Measurements from ENCODE around the gene OR5H2.

Gene OR5H2

DNA sequence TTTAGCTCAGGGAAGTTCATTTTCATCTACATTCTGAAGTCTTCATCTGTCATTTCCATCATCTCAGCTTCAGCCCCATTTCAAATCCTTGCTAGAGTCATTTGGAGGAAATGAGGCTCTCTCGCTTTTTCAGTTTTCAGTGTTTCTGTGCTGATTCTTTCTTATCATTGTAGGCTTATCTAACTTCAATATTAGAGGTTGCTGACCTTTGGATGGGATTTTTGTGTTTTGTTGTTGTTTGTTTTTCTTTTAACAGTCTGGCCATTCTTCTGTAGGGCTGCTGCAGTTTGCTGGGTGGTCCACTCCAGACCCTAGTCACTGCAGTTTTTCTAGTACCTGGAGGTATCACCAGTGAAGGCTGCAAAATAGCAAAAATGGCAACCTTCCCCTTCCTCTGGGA is 8.6 kb downstream of the OR5H2 start:
- Histone ChIP-seq H3K4me1 (ENCODE audit: control insufficient read depth, insufficient read depth, low read length) (no peaks in the 10 kb centered on the region), H3K36me3 (ENCODE audit: control insufficient read depth, insufficient read depth, low read length) (no peaks in the 10 kb centered on the region), H3K4me3 (ENCODE audit: low read length) (no peak overlapping the region), H3K27me3 (ENCODE audit: control insufficient read depth, insufficient read depth, low read length) (no peaks in the 10 kb centered on the region), H3K9ac (ENCODE audit: low read length) (no peak overlapping the region), H3K27ac (ENCODE audit: low read depth, low read length) (no peak overlapping the region)

DNA sequence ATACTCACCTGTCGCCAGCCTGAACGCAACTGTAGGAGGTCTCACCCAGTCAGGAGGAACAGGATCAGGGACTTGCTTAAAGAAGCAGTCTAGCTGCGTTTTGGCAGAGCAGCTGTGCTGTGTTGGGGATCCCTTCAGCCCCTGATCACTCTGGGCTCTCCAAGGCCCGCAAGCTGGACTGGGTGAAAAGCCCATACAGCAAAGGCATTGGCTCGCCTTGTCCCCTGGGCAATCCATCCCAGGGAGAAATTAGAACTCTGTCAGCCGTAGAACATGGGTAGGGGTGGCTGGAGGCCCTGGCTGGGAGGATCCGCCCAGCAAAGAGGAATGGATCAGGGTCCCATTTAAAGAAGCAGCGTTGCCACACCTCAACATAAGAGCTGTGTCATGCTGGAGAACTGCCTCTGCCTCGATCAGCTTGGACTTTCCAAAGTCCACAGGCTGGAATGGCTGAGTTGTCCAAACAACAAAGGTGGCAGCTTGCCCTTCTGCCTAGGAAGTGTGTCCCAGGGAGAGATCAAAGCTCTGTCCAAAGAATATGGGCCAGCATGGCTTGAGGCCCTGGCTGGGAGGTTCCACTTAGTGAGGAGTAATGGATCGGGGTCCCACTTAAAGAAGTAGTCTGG is 9.1 kb downstream of the OR5H2 start:
- H3K27ac ChIP-seq (ENCODE audit: low read depth, low read length) = no peak overlapping the region
- H3K9ac ChIP-seq (ENCODE audit: low read length) = no peak overlapping the region
- H3K36me3 ChIP-seq (ENCODE audit: control insufficient read depth, insufficient read depth, low read length) = no peaks in the 10 kb centered on the region
- no peaks in the 10 kb centered on the region for H3K4me1 ChIP-seq (ENCODE audit: control insufficient read depth, insufficient read depth, low read length)
- H3K27me3 ChIP-seq (ENCODE audit: control insufficient read depth, insufficient read depth, low read length) = no peaks in the 10 kb centered on the region
- no peak overlapping the region for H3K4me3 ChIP-seq (ENCODE audit: low read length)

DNA sequence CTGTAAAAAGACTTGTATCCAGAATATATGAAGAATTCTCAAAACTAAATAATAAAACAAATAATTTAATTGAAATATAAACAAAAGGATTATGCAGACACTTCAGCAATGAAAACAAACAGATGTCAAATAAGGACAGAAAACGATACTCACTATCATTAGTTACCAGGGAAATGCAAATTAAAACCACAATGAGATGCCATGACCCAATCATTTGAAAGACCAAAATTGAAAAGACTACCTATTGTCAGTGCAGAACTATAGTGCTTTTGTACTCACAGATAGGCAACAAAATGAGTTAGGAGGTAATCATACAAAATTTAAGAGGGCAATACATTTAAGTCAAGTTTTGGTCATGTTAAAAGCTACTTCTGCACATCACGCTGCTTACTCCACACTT is 39.8 kb downstream of the OR5H2 start:
- no peaks in the 10 kb centered on the region for H3K36me3 ChIP-seq (ENCODE audit: control insufficient read depth, insufficient read depth, low read length)
- H3K4me1 ChIP-seq (ENCODE audit: control insufficient read depth, insufficient read depth, low read length) = no peaks in the 10 kb centered on the region
- no peak overlapping the region for H3K27ac ChIP-seq (ENCODE audit: low read depth, low read length)
- H3K27me3 ChIP-seq (ENCODE audit: control insufficient read depth, insufficient read depth, low read length) = no peaks in the 10 kb centered on the region
- H3K4me3 ChIP-seq (ENCODE audit: low read length) = no peak overlapping the region
- H3K9ac ChIP-seq (ENCODE audit: low read length) = no peak overlapping the region

DNA sequence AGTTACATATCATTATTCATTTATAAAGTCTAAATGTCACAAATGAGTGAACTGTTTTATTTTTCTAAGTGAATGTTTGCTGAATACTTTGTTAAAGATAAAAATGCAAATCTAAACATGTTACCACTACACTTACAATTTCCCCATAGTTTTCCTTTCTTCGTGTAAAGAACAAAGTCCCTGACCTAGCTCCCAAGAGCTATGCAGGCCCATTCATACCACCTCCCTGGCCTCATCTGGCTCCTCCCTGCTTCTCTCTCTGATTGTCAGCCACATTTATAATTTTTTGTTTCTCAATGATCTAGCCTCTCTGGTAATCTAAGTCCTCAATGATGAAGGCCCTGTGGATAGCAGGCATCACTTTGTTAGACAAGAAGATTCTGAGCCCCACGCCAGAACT is 40.4 kb downstream of the OR5H2 start:
- H3K36me3 ChIP-seq (ENCODE audit: control insufficient read depth, insufficient read depth, low read length) = no peaks in the 10 kb centered on the region

GRCh38 chr3:98323425-98323824 is 41.1 kb downstream of the OR5H2 start:
- H3K4me3 ChIP-seq (ENCODE audit: low read length) = no peak overlapping the region
- no peaks in the 10 kb centered on the region for H3K4me1 ChIP-seq (ENCODE audit: control insufficient read depth, insufficient read depth, low read length)
- no peaks in the 10 kb centered on the region for H3K36me3 ChIP-seq (ENCODE audit: control insufficient read depth, insufficient read depth, low read length)
- no peak overlapping the region for H3K9ac ChIP-seq (ENCODE audit: low read length)
- H3K27me3 ChIP-seq (ENCODE audit: control insufficient read depth, insufficient read depth, low read length) = no peaks in the 10 kb centered on the region
- no peak overlapping the region for H3K27ac ChIP-seq (ENCODE audit: low read depth, low read length)

More for the DNA sequence above, 40.4 kb downstream of the OR5H2 start:
- Histone ChIP-seq H3K27ac (ENCODE audit: low read depth, low read length) (no peak overlapping the region), H3K4me3 (ENCODE audit: low read length) (no peak overlapping the region), H3K27me3 (ENCODE audit: control insufficient read depth, insufficient read depth, low read length) (no peaks in the 10 kb centered on the region), H3K4me1 (ENCODE audit: control insufficient read depth, insufficient read depth, low read length) (no peaks in the 10 kb centered on the region), H3K9ac (ENCODE audit: low read length) (no peak overlapping the region)

GRCh38 chr3:98325055-98325454 is 42.8 kb downstream of the OR5H2 start:
- H3K4me1 ChIP-seq (ENCODE audit: control insufficient read depth, insufficient read depth, low read length) = no peaks in the 10 kb centered on the region
- H3K27me3 ChIP-seq (ENCODE audit: control insufficient read depth, insufficient read depth, low read length) = no peaks in the 10 kb centered on the region
- no peak overlapping the region for H3K27ac ChIP-seq (ENCODE audit: low read depth, low read length)
- H3K36me3 ChIP-seq (ENCODE audit: control insufficient read depth, insufficient read depth, low read length) = no peaks in the 10 kb centered on the region
- no peak overlapping the region for H3K9ac ChIP-seq (ENCODE audit: low read length)
- H3K4me3 ChIP-seq (ENCODE audit: low read length) = no peak overlapping the region

- Histone ChIP-seq H3K4me3 (ENCODE audit: low read length) (no peak overlapping the region), H3K4me1 (ENCODE audit: control insufficient read depth, insufficient read depth, low read length) (no peaks in the 10 kb centered on the region), H3K27me3 (ENCODE audit: control insufficient read depth, insufficient read depth, low read length) (no peaks in the 10 kb centered on the region), H3K9ac (ENCODE audit: low read length) (no peak overlapping the region), H3K36me3 (ENCODE audit: control insufficient read depth, insufficient read depth, low read length) (no peaks in the 10 kb centered on the region), H3K27ac (ENCODE audit: low read depth, low read length) (no peak overlapping the region)
These were observed 44.0 kb downstream of the OR5H2 start for GRCh38 chr3:98326105-98326893.

GRCh38 chr3:98326945-98327344 is 44.6 kb downstream of the OR5H2 start:
- no peaks in the 10 kb centered on the region for H3K36me3 ChIP-seq (ENCODE audit: control insufficient read depth, insufficient read depth, low read length)
- H3K4me1 ChIP-seq (ENCODE audit: control insufficient read depth, insufficient read depth, low read length) = no peaks in the 10 kb centered on the region
- H3K27ac ChIP-seq (ENCODE audit: low read depth, low read length) = no peak overlapping the region
- no peak overlapping the region for H3K9ac ChIP-seq (ENCODE audit: low read length)
- H3K27me3 ChIP-seq (ENCODE audit: control insufficient read depth, insufficient read depth, low read length) = no peaks in the 10 kb centered on the region
- H3K4me3 ChIP-seq (ENCODE audit: low read length) = no peak overlapping the region

DNA sequence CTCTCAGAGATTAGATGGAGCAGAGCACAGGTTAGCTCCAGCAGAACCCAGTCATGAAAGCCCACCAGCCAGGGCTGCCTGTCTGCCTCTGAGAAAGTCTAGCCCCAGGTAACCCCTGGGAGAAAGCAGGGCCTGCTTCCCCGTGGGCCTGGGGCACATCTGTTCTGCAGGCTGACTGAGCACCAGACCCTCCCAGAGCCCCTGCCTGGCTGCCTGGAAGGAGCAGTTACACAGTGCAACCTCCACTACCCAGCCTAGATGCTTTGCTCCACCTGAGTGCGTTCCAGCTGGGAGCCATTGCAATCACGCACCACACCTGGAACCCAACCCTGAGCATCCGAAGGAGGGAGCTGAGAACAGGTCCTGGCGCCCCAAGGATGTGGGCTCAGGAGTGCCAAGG is 46.6 kb downstream of the OR5H2 start:
- Histone ChIP-seq H3K27me3 (ENCODE audit: control insufficient read depth, insufficient read depth, low read length) (no peaks in the 10 kb centered on the region), H3K4me3 (ENCODE audit: low read length) (no peak overlapping the region), H3K27ac (ENCODE audit: low read depth, low read length) (no peak overlapping the region), H3K4me1 (ENCODE audit: control insufficient read depth, insufficient read depth, low read length) (no peaks in the 10 kb centered on the region), H3K9ac (ENCODE audit: low read length) (no peak overlapping the region), H3K36me3 (ENCODE audit: control insufficient read depth, insufficient read depth, low read length) (no peaks in the 10 kb centered on the region)

GRCh38 chr3:98329392-98330124 is 47.3 kb downstream of the OR5H2 start:
- Histone ChIP-seq H3K36me3 (ENCODE audit: control insufficient read depth, insufficient read depth, low read length) (no peaks in the 10 kb centered on the region), H3K27me3 (ENCODE audit: control insufficient read depth, insufficient read depth, low read length) (no peaks in the 10 kb centered on the region), H3K27ac (ENCODE audit: low read depth, low read length) (no peak overlapping the region), H3K9ac (ENCODE audit: low read length) (no peak overlapping the region), H3K4me1 (ENCODE audit: control insufficient read depth, insufficient read depth, low read length) (no peaks in the 10 kb centered on the region), H3K4me3 (ENCODE audit: low read length) (no peak overlapping the region)

- no peaks in the 10 kb centered on the region for H3K4me1 ChIP-seq (ENCODE audit: control insufficient read depth, insufficient read depth, low read length)
- no peak overlapping the region for H3K9ac ChIP-seq (ENCODE audit: low read length)
- no peaks in the 10 kb centered on the region for H3K36me3 ChIP-seq (ENCODE audit: control insufficient read depth, insufficient read depth, low read length)
- no peak overlapping the region for H3K4me3 ChIP-seq (ENCODE audit: low read length)
- H3K27me3 ChIP-seq (ENCODE audit: control insufficient read depth, insufficient read depth, low read length) = no peaks in the 10 kb centered on the region
- H3K27ac ChIP-seq (ENCODE audit: low read depth, low read length) = no peak overlapping the region
These were observed 49.0 kb downstream of the OR5H2 start for GRCh38 chr3:98331329-98331728.

Data from rectal smooth muscle tissue (tissue), 1 donor.